H9 (cell line): ENCODE data around the gene SLC9A5. TPM values are rescaled to one million over a fixed set of nuclear protein-coding genes. Genes with fewer than 3 reads are reported as not detected.

Source experiments
- DNase-seq: peaks from one replicate; pipeline ENCODE4 v3.0.0-alpha.2; 2017
- H2AFZ ChIP-seq: one replicate; pipeline ENCODE4 v1.6.1; 2013; ENCODE audit warnings: mild to moderate bottlenecking, low read length, control low read depth, moderate library complexity
- H2AK5ac ChIP-seq: 2 replicates; pipeline ENCODE4 v1.6.1; 2013; ENCODE audit warnings: low read length, control low read depth, mixed read lengths; ENCODE audit not compliant: insufficient read length
- H2BK120ac ChIP-seq: one replicate; pipeline ENCODE4 v1.6.1; 2013; ENCODE audit warnings: low read depth, mild to moderate bottlenecking, low read length, control low read depth, inconsistent platforms; ENCODE audit not compliant: poor library complexity, severe bottlenecking
- H2BK12ac ChIP-seq: 2 replicates; pipeline ENCODE4 v1.6.1; 2013; ENCODE audit warnings: low read length, control low read depth, mixed read lengths, low read depth; ENCODE audit not compliant: insufficient read length
- H2BK15ac ChIP-seq: 2 replicates; pipeline ENCODE4 v1.6.1; 2013; ENCODE audit warnings: low read depth, low read length, control low read depth
- H2BK20ac ChIP-seq: one replicate; pipeline ENCODE4 v1.6.1; 2013; ENCODE audit warnings: low read depth, mild to moderate bottlenecking, low read length, control low read depth, inconsistent platforms; ENCODE audit not compliant: poor library complexity, severe bottlenecking
- H2BK5ac ChIP-seq: 2 replicates; pipeline ENCODE4 v1.6.1; 2013; ENCODE audit warnings: low read length, control low read depth, mixed read lengths; ENCODE audit not compliant: insufficient read length
- H3K14ac ChIP-seq: 2 replicates; pipeline ENCODE4 v1.6.1; 2013; ENCODE audit warnings: low read length, control low read depth; ENCODE audit not compliant: insufficient read depth
- H3K18ac ChIP-seq: 2 replicates; pipeline ENCODE4 v1.6.1; 2013; ENCODE audit warnings: low read depth, mild to moderate bottlenecking, mixed read lengths, low read length, control low read depth; ENCODE audit not compliant: insufficient read length
- H3K23ac ChIP-seq: 2 replicates; pipeline ENCODE4 v1.6.1; 2013; ENCODE audit warnings: low read length, control low read depth, mixed read lengths, low read depth; ENCODE audit not compliant: insufficient read length
- H3K23me2 ChIP-seq: 2 replicates; pipeline ENCODE4 v1.6.1; 2013; ENCODE audit warnings: low read depth, mild to moderate bottlenecking, mixed read lengths, low read length, control low read depth; ENCODE audit not compliant: insufficient read length, poor library complexity, severe bottlenecking
- H3K27ac ChIP-seq: 2 replicates; pipeline ENCODE4 v1.5.1; 2013; ENCODE audit warnings: low read length, control low read depth, mixed read lengths, low read depth; ENCODE audit not compliant: insufficient read length
- H3K27me3 ChIP-seq: 2 replicates; pipeline ENCODE4 v1.6.1; 2013; ENCODE audit warnings: low read length, control low read depth, inconsistent platforms; ENCODE audit not compliant: insufficient read depth
- H3K4ac ChIP-seq: 2 replicates; pipeline ENCODE4 v1.6.1; 2013; ENCODE audit warnings: low read depth, mild to moderate bottlenecking, control low read depth, inconsistent platforms, low read length, moderate library complexity
- H3K4me1 ChIP-seq: 2 replicates; pipeline ENCODE4 v1.6.1; 2013; ENCODE audit warnings: low read length, control low read depth, inconsistent platforms; ENCODE audit not compliant: insufficient read depth
- H3K4me2 ChIP-seq: 2 replicates; pipeline ENCODE4 v1.6.1; 2013; ENCODE audit warnings: low read length, control low read depth, mixed read lengths; ENCODE audit not compliant: insufficient read length, insufficient read depth
- H3K56ac ChIP-seq: 2 replicates; pipeline ENCODE4 v1.6.1; 2013; ENCODE audit warnings: low read depth, mild to moderate bottlenecking, mixed read lengths, low read length, control low read depth; ENCODE audit not compliant: insufficient read length
- H3K79me1 ChIP-seq: 2 replicates; pipeline ENCODE4 v1.6.1; 2013; ENCODE audit warnings: low read depth, mild to moderate bottlenecking, moderate library complexity, low read length, control low read depth, inconsistent platforms; ENCODE audit not compliant: insufficient read depth, poor library complexity, severe bottlenecking
- H3K79me2 ChIP-seq: 2 replicates; pipeline ENCODE4 v1.6.1; 2013; ENCODE audit warnings: low read length, control low read depth, inconsistent platforms; ENCODE audit not compliant: insufficient read depth
- H3K9ac ChIP-seq: 2 replicates; pipeline ENCODE4 v1.6.1; 2013; ENCODE audit warnings: low read length, control low read depth, mixed read lengths; ENCODE audit not compliant: insufficient read length; ENCODE audit errors: extremely low read depth
- H3K9me3 ChIP-seq: one replicate; pipeline ENCODE4 v1.6.1; 2013; ENCODE audit warnings: low read depth, low read length, inconsistent platforms; ENCODE audit not compliant: control insufficient read depth
- H3T11ph ChIP-seq: one replicate; pipeline ENCODE4 v1.6.1; 2013; ENCODE audit warnings: mild to moderate bottlenecking, low read length, control low read depth, inconsistent platforms
- H4K20me1 ChIP-seq: one replicate; pipeline ENCODE4 v1.6.1; 2013; ENCODE audit not compliant: control insufficient read depth, insufficient read length, insufficient read depth
- H4K5ac ChIP-seq: 2 replicates; pipeline ENCODE4 v1.6.1; 2013; ENCODE audit warnings: low read depth, mild to moderate bottlenecking, mixed read lengths, low read length, control low read depth; ENCODE audit not compliant: insufficient read length
- H4K8ac ChIP-seq: replicated peaks from 2 replicates; pipeline ENCODE4 v1.6.1; 2013; ENCODE audit warnings: low read length, control low read depth, mixed read lengths, low read depth; ENCODE audit not compliant: insufficient read length
- H4K91ac ChIP-seq: 2 replicates; pipeline ENCODE4 v1.6.1; 2013; ENCODE audit warnings: low read depth, mild to moderate bottlenecking, moderate library complexity, mixed read lengths, low read length, control low read depth; ENCODE audit not compliant: insufficient read length
- H3K27ac Mint-ChIP-seq, 3 experiments: 2 replicates in 2 of 3; 3 replicates in 1 of 3; pipeline ENCODE4 v1.8.0; 2020 to 2021; ENCODE audit warnings: mixed read lengths in 3 of 3, mild to moderate bottlenecking in 1 of 3, moderate library complexity in 1 of 3
- H3K27me3 Mint-ChIP-seq: 2 replicates; pipeline ENCODE4 v1.8.0; 2021; ENCODE audit warnings: low read depth, mild to moderate bottlenecking, moderate library complexity, mixed read lengths
- H3K36me3 Mint-ChIP-seq, 3 experiments: 2 replicates in 2 of 3; 3 replicates in 1 of 3; pipeline ENCODE4 v1.8.0; 2020 to 2021; ENCODE audit warnings: low read depth in 3 of 3, mixed read lengths in 3 of 3; ENCODE audit not compliant: insufficient read depth in 1 of 3
- H3K4me1 Mint-ChIP-seq, 2 experiments: 2 replicates each; pipeline ENCODE4 v1.8.0; 2020; ENCODE audit warnings: mixed read lengths in 2 of 2
- H3K4me3 Mint-ChIP-seq, 2 experiments: 2 replicates in 1 of 2; 3 replicates in 1 of 2; pipeline ENCODE4 v1.8.0; 2020 to 2021; ENCODE audit warnings: mild to moderate bottlenecking in 2 of 2, mixed read lengths in 2 of 2, moderate library complexity in 1 of 2
- H3K9me3 Mint-ChIP-seq, 2 experiments: 2 replicates in 1 of 2; 3 replicates in 1 of 2; pipeline ENCODE4 v1.8.0; 2020; ENCODE audit warnings: mild to moderate bottlenecking in 2 of 2, mixed read lengths in 2 of 2, moderate library complexity in 1 of 2
- CTCF ChIP-seq: fragments of 200-600 bp; sonication (generic); conservative IDR thresholded peaks from 3 replicates; pipeline ENCODE4 v1.8.0; 2021; ENCODE audit warnings: antibody characterized with exemption, mild to moderate bottlenecking
- WGBS: extraction: QIAGEN DNeasy Blood & Tissue Kit; methylation state at CpG from one replicate; pipeline ENCODE4 v1.1.7; 2013; ENCODE audit warnings: missing lambda C conversion rate, low lambda C conversion rate, mixed read lengths; ENCODE audit not compliant: insufficient read length; ENCODE audit errors: extremely low coverage; 5-methylcytosine and 5-hydroxymethylcytosine counted together
- total RNA-seq: library from RNA; stranded (reverse); gene quantifications from 2 replicates; pipeline ENCODE4 v1.2.1, GENCODE V29; 2021

Gene SLC9A5
- total RNA-seq, 1 experiment from 2014 or later, result 9.1 TPM

GRCh38 chr16:67226804-67227566 lies 21.8 kb upstream of the SLC9A5 start, which contains the start of gene TMEM208:
Gene TMEM208, plus strand, starts transcription at chr16:67227130. Its CDS starts 89 bp downstream, at chr16:67227219.
- H3K27ac Mint-ChIP-seq, result peak within 1 kb of the TSS; percentile 97 to 99 (median 98)
- peak within 1 kb of the TSS; percentile 99 to 100 for H3K4me3 Mint-ChIP-seq
- H3K4me1 ChIP-seq, result peaks cover 4% of the 10 kb centered on the region
- H3K56ac ChIP-seq, result no peak within 1 kb of the TSS
- H2BK20ac ChIP-seq, result no peak within 1 kb of the TSS
- no peak within 1 kb of the TSS for H4K91ac ChIP-seq
- peaks cover 15% of the 10 kb centered on the region for H3K23me2 ChIP-seq
- H3K4me1 Mint-ChIP-seq, result peaks cover 17 to 20% of the 10 kb centered on the region in 2 experiments
- H4K8ac ChIP-seq, result peak within 1 kb of the TSS; percentile 52
- H2AFZ ChIP-seq, result no peak within 1 kb of the TSS
- H4K5ac ChIP-seq, result no peak within 1 kb of the TSS
- peak within 1 kb of the TSS; percentile 86 for H3K9ac ChIP-seq
- H3K79me2 ChIP-seq, result peaks cover 5% of the 10 kb centered on the region; the same call in 1 of the 2 replicates
- H2BK5ac ChIP-seq, result no peak within 1 kb of the TSS
- no peak within 1 kb of the TSS; the same call in 1 of the 2 replicates for H3K14ac ChIP-seq
- peaks cover 16% of the 10 kb centered on the region for H3K27me3 Mint-ChIP-seq
- H2BK12ac ChIP-seq, result no peak within 1 kb of the TSS
- H3K4me2 ChIP-seq, result peak within 1 kb of the TSS; percentile 98
- no peaks in the 10 kb centered on the region for H3K27me3 ChIP-seq
- H3K27ac ChIP-seq, result no peak within 1 kb of the TSS
- H3K23ac ChIP-seq, result no peak within 1 kb of the TSS
- H4K20me1 ChIP-seq, result no peaks in the 10 kb centered on the region
- H2BK120ac ChIP-seq, result no peak within 1 kb of the TSS
- DNase-seq, result peak; percentile 99
- peak within 1 kb of the TSS; percentile 91 for H3K18ac ChIP-seq
- WGBS, result no CpG with 5 or more reads among the region's 46 CpGs
- H3K4ac ChIP-seq, result no peak within 1 kb of the TSS
- H2BK15ac ChIP-seq, result no peak within 1 kb of the TSS
- H3K36me3 Mint-ChIP-seq, result peaks cover 13 to 47% (median 45%) of the 10 kb centered on the region in 3 experiments; a peak in 6 of 7 replicates
- H3K9me3 Mint-ChIP-seq, result no peaks in the 10 kb centered on the region; a peak in 1 of 5 replicates
- 0 out of 3 replicates have a peak, but pooled peaks have one; percentile 26 for TF ChIP-seq CTCF
- H2AK5ac ChIP-seq, result no peak within 1 kb of the TSS
- H3T11ph ChIP-seq, result no peak within 1 kb of the TSS
- no peaks in the 10 kb centered on the region for H3K9me3 ChIP-seq
- H3K79me1 ChIP-seq, result peaks cover 3% of the 10 kb centered on the region
